HS-27A (cell line): ENCODE measurements around the gene AMIGO2.
A peak's percentile ranks its signal among the peaks of the same experiment; 100 is the strongest.

Experiments
- DNase-seq: peaks from one replicate; pipeline ENCODE4 v3.0.0-alpha.2; 2012; ENCODE audit warnings: low read depth, missing footprints

The AMIGO2 gene

DNA sequence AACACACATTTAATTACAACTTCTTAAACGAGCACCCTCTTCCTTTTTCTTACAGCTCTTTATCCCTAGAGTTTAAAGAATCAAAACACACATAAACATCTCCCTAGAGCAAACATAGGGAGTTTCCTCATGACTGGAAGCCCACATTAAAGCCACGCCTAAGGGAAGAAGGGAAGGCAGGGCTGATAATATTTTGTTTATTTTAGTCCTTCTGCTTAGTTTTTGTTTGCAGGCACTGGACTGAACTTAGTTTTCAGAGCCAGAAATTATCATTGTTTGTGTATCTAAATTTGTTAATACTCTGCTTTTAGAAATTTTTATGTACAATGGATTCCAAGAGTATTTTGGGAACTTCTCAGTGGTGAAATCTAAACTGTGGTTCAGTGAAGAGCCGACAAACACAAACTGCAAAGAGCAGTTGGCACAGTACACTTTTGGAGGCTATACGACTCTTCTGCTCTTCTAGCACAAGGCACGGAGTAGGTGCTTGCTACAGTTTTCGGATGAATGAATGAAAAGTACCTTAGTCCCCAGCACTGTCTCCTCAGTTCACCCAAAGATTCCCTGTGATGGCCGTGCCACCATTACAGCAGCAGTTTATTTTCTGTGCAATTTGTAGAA lies 17.6 kb upstream of the AMIGO2 start:
- DNase-seq = no peak

- no peak for DNase-seq
Measured at GRCh38 chr12:47095446-47096236, 15.9 kb upstream of the AMIGO2 start.

GRCh38 chr12:47094804-47095203 lies 15.0 kb upstream of the AMIGO2 start:
- DNase-seq = no peak

DNA sequence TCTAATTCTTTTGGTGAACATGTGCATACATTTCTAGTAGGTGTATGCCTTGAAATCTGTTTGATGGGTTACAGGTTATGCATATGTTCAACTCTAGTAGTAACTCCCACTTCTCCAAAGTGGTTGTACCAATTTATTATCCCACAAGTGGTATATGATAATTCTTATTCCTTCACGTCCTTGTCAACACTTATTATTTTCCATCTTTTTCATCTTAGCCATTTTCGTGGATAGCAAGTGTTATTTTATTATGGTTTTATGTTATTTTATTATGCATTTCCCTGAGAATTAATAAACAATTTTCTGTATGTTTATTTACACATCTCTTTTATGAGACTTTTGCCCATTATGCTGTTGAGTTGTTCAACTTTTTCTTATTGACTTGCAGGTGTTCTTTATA lies 11.2 kb upstream of the AMIGO2 start:
- DNase-seq = no peak

DNA sequence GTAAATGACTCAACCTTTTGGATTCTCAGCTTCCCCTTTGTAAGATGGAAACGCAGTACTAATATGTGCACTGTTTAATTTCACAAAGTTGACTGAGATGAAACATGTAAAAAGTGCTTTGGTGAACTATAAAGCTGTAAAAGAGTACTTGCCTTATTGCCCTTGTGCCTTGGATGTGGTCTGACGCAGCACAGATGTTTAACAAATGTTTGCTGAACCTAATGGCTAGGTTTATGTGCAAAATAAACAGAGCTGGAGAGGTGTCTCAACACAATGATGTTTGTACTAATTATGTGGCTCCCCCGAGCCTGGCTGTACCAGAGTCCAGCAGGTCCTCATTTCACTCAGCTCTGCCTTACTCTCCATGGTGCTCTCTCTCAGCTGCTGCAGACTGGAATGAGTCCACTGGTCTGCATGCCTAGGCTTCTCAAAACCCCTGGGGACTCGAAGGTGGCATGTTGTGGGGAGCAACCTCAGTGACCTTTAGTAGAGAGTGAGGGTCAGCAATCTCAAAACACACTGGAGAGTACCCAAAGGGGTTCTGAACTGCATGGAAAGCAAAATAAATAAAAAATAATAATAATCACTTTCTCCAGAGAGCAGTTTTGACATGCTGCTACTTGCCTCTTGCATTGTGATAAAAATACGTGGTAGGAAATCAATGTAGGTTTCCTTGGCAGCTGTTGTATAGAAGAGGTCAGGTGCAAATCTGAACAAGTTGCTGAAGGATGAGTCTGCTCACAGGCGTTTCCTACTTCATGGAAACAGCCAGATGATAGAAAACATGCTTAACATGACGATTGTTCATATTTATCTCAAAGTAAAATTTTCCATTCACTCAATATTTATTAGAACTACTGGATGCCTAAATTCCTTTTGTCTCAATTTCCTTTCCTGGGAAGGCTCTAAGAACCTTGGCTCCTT lies 8.5 kb upstream of the AMIGO2 start:
- DNase-seq = no peak

DNA sequence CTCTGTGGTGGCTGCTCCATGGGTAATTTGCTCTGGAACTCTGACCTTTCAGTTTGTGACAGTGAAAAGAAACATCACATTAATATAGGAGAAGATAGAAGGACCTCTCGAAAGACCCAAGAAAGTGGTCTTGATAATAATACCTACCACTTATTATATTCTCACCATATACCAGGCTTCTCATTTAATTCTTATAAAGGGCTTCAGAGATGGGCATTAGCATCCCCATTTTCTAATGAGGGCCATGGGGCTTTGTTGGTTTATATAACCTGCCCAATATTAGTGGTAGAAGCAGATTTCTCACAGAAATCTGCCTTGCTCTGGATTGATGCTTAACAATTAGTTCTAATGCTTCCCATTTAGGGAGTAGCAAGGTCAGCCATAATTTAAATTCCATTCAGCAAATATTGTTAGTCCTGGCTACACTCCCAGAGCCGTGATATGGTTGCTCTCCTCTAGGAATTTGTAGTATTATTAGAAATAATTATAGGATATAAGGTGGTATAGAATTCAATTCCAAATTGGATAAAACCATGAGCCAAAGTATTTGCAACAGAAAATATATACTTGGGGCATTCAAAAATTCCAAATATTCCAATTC lies 7.4 kb upstream of the AMIGO2 start:
- no peak for DNase-seq

DNA sequence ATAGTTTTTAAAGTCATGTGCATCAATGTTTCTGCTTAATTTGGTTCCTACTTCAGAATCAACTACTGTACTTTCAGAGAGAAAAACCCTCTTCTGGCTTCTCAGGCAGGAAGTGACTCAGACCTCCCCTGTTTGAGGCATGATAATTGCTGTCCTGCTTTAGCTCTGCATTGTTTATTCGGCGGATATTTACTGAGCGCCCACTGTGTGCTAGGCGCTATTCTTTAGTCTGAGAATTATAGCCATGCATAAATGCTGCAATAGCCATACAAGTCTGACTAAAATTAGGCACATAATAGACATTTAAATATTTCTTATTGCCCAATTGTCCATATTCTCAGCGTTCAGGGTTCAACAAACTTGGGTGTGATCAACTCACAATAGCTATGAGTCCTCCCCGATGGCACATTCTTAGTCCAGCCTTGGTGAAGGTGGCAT lies 6.1 kb upstream of the AMIGO2 start:
- DNase-seq = no peak

DNA sequence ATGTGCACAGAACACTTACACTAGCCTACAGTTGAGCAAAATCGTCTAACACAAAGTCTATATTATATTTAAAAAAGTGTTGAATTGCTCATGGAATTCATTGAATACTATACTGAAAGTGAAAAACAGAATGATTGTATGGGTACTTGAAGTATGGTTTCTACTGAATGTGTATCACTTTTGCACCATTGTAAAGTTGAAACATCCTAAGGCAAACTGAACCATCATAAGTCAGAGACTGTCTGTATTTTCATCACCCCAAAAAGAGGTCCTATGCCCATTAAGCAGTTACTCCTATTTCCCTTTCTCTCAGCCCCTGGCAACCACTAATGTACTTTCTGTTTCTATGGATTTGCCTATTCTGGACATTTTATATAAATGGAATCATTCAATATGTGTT lies 4.4 kb upstream of the AMIGO2 start:
- DNase-seq = no peak

GRCh38 chr12:47082796-47083621 lies 3.2 kb upstream of the AMIGO2 start:
- peak; percentile 85 for DNase-seq

GRCh38 chr12:47082283-47082682 lies 2.5 kb upstream of the AMIGO2 start:
- DNase-seq = no peak

GRCh38 chr12:47080725-47081502 lies 1.2 kb upstream of the AMIGO2 start:
- DNase-seq = no peak

- DNase-seq = no peak
Measured at GRCh38 chr12:47079981-47080724, 394 bp upstream of the AMIGO2 start.

DNA sequence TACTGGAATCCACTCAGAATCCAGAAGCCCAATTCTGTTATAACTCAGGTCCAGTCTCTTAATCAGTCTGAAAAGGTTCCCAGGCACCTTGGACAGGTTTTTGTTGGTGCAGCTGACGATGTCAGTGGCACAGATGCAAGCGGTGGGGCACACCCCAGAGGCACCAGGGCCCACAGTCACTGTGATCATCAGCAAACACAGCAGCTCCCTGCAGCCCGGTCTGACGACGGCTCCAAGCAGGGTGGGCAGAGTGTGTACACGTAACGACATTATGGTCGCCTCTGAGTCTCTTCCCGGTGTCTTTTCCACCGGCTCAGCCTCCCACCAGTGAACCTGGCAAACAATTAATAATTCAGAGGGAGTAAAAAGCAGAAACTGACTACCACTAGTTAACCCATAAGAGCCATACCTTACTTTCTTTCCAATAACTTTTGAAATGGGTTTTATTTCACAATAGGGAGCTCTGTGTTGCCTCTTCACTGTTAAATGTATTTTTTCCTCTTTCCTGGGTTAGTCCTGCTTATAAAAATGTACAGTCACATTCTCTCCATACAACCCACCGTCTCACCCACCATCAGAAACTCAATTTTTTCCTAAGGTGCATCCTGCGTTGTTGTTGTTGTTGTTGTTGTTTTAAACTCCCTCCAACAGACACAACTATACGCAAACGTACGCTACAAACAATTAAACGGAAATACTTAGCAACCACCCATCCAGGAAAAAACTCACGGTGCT lies 859 bp downstream of the AMIGO2 start:
- no peak for DNase-seq

- no peak for DNase-seq
Measured at GRCh38 chr12:47078086-47078395, 1.7 kb downstream of the AMIGO2 start.

DNA sequence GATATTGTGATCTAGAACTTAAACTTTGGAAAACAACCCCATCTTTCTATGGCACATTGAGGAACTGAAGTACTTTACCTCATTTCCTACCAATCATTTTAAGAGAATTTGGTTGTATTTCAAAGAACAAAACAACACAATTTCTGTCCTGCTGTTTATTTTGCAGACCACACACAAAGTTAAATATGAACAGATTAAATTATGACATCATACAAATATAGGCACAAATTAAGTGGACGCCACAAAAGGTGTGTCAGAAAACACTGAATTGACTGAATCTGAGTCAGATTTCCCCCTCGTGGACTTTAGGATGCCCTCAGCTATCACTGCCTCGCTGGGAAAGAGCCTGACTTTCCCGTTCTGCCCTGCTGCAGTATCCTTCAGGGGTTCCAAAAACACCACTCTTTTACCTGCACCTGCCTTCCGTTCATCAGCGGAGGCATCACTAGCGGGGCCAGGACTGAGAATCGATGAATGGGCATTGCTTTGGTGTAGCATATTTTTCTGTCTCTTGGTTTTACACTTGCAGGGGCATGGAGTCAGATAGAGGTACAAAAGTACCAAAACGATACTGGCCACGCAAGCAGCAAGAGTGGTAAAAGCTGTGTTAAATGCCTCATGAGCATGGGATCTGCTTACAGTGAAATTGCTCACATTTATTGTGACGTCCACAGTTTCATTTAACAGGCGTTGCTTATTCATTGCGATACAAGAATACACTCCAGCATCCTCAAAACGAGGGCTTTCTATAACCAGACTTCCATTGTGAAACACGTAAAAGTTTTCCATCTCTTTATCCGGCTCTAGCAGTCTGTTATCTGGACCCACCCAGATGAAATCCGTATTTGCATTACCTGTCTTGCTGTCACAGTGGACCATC lies 2.3 kb downstream of the AMIGO2 start:
- DNase-seq = no peak

DNA sequence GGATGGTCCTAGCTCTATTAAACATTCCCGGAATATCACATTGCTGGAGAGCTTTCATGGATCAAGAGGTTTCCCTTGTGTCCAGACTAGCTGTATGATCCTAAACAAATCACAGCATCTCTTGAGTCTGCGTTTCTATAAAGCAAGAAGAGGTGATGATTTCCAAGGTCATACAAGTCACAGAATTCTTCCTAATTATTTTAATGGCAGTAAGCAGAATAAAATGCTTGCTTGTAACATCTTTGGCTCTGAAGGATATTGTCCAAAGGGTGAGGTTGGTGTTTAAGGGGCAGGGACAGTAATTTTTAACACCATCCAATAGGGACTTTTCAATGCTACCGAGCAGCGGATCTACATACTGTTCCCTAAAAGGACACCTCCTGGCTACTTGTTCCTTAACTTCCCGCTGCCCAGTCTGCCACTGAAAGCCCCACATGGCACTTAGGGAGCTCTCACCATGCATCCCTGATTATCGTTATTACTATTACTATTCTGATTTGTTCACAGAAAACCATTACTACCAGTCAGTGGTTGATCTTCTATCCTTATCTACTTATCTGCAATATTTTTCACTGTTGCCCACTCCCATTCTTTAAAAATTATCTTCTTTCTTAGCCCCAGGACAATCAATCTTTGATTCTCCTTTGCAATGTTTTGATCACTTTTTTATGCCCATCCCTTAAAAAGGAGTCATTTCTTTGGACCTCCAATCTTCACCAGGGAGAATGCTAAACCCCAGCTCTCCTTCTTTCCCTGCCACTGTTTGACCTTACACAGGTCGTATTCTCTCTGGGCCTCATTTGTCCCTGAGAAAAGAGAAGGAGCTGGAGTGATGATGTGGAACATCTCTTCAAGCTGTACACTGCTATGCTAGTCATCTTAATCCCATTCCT lies 4.3 kb downstream of the AMIGO2 start:
- no peak for DNase-seq

DNA sequence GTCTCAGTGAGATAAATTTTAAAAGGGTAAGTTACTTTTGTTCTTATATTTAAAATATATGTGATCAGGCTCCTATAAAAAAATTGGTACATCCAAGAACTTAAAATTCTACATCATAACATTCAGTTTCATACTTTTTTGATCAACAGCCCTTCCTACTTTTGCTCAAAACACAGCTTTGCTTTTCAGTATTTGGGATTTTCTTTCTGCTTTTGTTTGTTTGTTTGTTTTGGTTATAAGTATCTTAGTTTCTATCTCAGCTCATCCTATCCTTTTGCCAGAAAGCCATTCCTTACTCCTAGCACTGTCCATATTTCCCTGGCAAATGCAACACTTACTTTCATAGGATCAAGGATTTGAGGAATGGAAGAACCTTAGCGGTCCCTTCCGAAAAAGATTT lies 5.0 kb downstream of the AMIGO2 start:
- no peak for DNase-seq
